Measurements from ENCODE around the gene PTPDC1.
A peak's percentile ranks its signal among the peaks of the same experiment; 100 is the strongest.

The PTPDC1 gene

GRCh38 chr9:94142353-94142752 lies 58.1 kb downstream of the PTPDC1 start:
- no peak for DNase-seq

GRCh38 chr9:94144394-94144793 lies 60.1 kb downstream of the PTPDC1 start:
- no peak for DNase-seq

- no peak for DNase-seq
Observed at GRCh38 chr9:94145640-94146039, 61.4 kb downstream of the PTPDC1 start.

- no peak for DNase-seq
Observed at GRCh38 chr9:94147776-94148175, 63.5 kb downstream of the PTPDC1 start.

- DNase-seq: no peak
Observed at GRCh38 chr9:94148419-94148818, 64.2 kb downstream of the PTPDC1 start.

GRCh38 chr9:94149696-94150095 lies 65.4 kb downstream of the PTPDC1 start:
- DNase-seq: no peak

- DNase-seq: no peak
Observed at GRCh38 chr9:94150279-94150828, 66.1 kb downstream of the PTPDC1 start.

- DNase-seq: peak; percentile 27
Observed at GRCh38 chr9:94150890-94151650, 66.8 kb downstream of the PTPDC1 start.

GRCh38 chr9:94153905-94154304 lies 69.6 kb downstream of the PTPDC1 start:
- no peak for DNase-seq

GRCh38 chr9:94156348-94157049 lies 72.2 kb downstream of the PTPDC1 start:
- no peak for DNase-seq

GRCh38 chr9:94157050-94157801 lies 73.0 kb downstream of the PTPDC1 start:
- DNase-seq: peak; percentile 69

Data from eye (tissue), 1 donor.